LNCaP clone FGC (cell line): Measurements from ENCODE around the gene NTN1.

ENCODE experiments used
- DNase-seq: peaks from one replicate; pipeline ENCODE4 v3.0.0-alpha.2; 2011; ENCODE audit warnings: low read depth
- H3K4me3 ChIP-seq: 2 replicates; pipeline ENCODE4 v1.5.1; 2011; ENCODE audit warnings: mild to moderate bottlenecking, low read depth, low read length, control low read depth
- CTCF ChIP-seq: IDR thresholded peaks from 2 replicates; pipeline ENCODE4 v1.5.1; 2012; ENCODE audit warnings: mild to moderate bottlenecking; ENCODE audit not compliant: control insufficient read depth, insufficient read depth; ENCODE audit errors: extremely low read depth

Gene NTN1

GRCh38 chr17:9226130-9226793, 205.0 kb downstream of the NTN1 start:
- no peak overlapping the region for H3K4me3 ChIP-seq
- DNase-seq, result no peak
- TF ChIP-seq CTCF, result no peak

GRCh38 chr17:9226794-9227135, 205.5 kb downstream of the NTN1 start:
- no peak for DNase-seq
- no peak overlapping the region for H3K4me3 ChIP-seq
- no peak for TF ChIP-seq CTCF

GRCh38 chr17:9227819-9228407, 206.6 kb downstream of the NTN1 start:
- no peak overlapping the region for H3K4me3 ChIP-seq
- TF ChIP-seq CTCF, result no peak
- no peak for DNase-seq

- H3K4me3 ChIP-seq, result no peak overlapping the region
- TF ChIP-seq CTCF, result no peak
- DNase-seq, result no peak
Observed at GRCh38 chr17:9228408-9229159, 207.3 kb downstream of the NTN1 start.

GRCh38 chr17:9229160-9229825, 208.0 kb downstream of the NTN1 start:
- DNase-seq, result no peak
- no peak for TF ChIP-seq CTCF
- no peak overlapping the region for H3K4me3 ChIP-seq

GRCh38 chr17:9229826-9230201, 208.5 kb downstream of the NTN1 start:
- no peak overlapping the region for H3K4me3 ChIP-seq
- DNase-seq, result no peak
- no peak for TF ChIP-seq CTCF
